Right renal pelvis (tissue), 4 donors: ENCODE measurements around the gene DGCR2. TPM values are rescaled to one million over a fixed set of nuclear protein-coding genes. Genes with fewer than 3 reads are reported as not detected.
"Not testable (repeated sequence)": the region's sequence is repeated elsewhere in the genome, so short reads cannot be mapped to it uniquely, and the experiment has no call there.

ENCODE experiments used
- DNase-seq, 4 donors: peaks; one replicate each; pipeline ENCODE4 v3.0.0-alpha.2; 2013; ENCODE audit warnings: low read depth in 4 of 4, low spot score in 3 of 4, missing footprints in 1 of 4
- polyA plus RNA-seq, 4 donors: library from polyadenylated mRNA; unstranded; fragments of 120-200 nt; gene quantifications; one replicate each; pipeline ENCODE4 v1.2.1, GENCODE V29; 2013; ENCODE audit not compliant: insufficient read length in 4 of 4

The DGCR2 gene
- polyA plus RNA-seq, 4 donors: 71.9 to 94.3 (median 83.6) TPM

DNA sequence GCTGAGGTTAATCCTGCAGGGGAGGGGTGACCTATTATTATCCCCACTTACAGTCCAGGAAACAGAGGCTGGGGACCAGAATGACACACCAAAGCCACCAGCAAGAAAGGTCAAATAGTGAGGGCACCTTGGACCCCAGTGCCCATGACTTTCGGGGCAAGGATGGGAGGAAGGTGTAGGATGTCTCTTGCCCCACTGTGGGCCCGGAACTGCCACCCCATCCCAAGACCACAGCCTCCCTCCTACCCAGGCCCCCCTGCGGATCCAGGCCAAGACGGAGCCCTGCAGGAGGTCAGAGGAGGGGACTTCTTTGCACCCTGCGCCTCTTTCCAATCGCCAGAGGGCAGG lies 87.1 kb downstream of the DGCR2 start:
- DNase-seq: not testable (repeated sequence)

DNA sequence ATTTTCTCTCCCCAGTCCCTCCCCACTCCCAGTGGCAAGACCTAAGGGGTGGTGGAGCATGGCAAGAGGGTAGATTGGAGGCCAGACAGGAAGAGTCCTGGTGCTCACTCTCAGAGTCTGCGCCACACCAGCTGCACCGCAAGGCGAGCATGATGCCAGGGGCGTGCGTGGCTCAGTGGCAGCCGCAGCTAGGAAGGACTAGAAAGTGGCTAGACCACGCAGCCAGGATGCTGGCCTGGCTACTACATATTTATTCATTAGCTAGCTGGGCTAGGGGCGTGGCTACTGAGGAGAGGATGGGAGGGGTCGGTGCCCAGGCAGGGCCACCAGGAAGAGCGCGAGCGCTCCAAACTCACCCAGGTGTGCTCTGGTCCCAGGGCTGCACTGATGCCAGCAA lies 87.5 kb downstream of the DGCR2 start:
- DNase-seq: not testable (repeated sequence)

DNA sequence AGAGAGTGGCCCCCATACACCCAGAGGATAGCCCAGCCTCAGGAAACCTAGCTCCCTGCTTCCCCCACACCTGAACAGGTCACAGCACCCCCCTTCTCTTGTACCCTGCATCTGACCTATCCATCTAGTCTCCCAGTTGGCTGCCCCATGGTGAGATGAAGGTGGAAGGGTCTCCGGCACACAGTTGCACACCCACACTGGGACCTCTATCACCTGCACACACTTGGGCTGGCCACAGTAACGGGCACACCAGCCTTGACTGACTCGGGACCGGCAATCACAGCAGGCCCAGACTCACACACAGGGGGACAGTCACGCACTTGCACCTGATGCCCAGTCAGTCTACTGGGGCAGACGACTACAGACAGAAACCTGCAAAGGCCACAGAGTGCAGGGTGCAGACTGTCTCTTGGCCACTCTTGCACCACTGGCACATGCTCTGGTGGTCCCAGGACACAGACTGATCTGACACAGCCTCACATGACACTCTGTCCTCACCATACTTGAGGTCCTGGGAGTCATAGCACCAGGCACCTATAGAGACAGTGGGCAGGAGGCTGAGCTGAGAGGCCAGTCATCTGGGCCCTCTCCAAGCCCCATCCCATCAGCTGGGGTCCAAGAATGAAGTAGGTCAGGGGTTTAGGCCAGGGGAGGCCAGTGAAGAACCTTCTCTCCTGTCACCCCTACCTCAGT lies 88.0 kb downstream of the DGCR2 start:
- DNase-seq: not testable (repeated sequence)

DNA sequence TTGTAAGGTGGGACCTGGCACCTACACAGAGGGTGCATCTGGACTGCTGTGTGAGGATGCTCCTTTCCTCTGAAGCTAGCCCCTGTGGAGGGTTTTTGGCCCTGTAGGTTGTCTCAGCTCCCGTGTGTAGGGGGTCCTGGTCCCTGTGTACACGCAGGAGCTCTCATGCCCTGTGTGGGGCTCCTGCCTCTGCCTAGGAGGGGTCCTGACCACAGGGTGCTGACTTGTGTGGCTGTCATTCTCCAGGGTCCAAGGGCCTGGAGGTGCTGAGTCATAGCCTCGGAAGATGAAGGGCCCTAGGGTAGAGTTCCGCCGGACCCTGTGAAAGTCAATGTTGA lies 88.7 kb downstream of the DGCR2 start:
- DNase-seq: not testable (repeated sequence)

DNA sequence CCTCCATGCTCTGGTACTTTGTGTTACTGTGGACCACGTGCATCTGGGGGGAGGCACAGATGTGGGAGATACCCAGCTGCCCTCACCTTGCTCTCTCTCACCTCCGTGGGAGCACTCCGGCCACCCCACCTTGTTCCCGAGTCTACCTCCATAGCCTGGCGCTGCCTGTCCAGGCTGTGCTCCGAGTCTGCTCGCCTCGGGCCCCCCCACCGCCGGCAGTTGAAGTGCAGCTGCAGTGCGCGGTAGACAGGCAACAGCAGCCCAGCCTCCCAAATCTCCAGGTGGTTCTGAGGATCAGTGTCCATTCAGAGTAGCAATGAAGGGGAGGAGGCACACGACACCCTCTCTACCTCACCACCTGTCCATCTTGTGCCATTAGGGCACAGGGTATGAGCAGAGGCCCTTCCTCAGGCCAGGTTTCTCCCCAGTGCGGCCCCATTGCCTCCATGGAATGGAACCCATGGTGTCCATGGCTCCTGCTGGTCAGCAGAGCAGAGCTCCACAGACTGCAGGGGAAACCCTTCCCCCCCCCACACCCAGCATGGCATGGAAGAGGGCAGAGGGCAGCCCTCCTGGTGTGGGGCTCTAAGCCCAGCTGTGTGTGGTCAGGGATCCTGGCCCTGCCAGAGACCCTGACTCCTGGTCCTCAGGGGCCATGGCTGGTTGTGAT lies 89.2 kb downstream of the DGCR2 start:
- not testable (repeated sequence) for DNase-seq

DNA sequence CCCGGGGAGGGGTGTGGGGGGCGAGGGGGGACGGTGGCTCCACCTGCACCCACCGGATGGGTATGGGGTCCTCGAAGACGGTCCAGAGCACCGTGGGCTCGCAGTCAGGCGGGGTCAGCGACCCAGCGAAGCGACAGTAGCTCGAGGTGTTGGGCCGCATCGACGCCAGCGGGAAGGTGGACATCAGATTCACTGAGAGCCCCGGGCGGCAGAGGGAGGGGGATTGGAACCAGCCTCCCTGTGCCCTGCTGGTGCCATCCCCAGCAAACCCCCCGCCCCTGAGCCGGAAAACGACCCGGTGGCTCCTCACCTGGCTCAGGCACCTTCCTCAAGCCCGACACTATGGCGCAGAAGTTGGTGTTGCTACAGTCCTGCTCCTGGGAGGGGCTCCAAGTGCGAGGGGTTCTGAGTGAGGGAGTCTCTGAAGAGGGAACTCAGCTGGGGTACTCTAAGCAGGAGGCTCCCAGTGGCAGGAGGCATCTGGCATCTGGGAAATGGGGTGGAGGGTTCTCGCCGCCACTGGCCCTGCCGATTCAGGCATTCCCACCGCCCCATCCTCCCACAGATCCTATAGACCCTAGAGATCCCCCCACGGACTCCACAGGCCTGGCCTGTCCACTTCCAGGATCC lies 89.9 kb downstream of the DGCR2 start:
- not testable (repeated sequence) for DNase-seq

DNA sequence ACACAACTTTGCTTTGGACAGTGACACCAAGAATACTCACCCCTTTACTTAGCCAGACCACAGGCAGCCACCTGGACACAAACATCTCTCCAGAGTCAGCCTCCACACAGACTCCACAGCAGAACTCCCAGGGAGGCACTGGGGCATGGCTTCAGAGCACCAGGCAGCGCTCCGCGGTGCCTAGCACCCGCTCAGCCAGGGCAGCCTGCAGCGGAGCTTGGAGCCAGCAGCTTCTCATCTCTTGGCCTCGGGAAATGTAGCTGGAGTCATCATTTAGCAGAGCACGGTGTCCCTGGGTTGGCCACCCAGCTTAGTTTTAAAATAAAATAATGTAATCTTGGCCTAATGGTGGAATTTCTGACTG lies 91.3 kb downstream of the DGCR2 start:
- DNase-seq: not testable (repeated sequence)

DNA sequence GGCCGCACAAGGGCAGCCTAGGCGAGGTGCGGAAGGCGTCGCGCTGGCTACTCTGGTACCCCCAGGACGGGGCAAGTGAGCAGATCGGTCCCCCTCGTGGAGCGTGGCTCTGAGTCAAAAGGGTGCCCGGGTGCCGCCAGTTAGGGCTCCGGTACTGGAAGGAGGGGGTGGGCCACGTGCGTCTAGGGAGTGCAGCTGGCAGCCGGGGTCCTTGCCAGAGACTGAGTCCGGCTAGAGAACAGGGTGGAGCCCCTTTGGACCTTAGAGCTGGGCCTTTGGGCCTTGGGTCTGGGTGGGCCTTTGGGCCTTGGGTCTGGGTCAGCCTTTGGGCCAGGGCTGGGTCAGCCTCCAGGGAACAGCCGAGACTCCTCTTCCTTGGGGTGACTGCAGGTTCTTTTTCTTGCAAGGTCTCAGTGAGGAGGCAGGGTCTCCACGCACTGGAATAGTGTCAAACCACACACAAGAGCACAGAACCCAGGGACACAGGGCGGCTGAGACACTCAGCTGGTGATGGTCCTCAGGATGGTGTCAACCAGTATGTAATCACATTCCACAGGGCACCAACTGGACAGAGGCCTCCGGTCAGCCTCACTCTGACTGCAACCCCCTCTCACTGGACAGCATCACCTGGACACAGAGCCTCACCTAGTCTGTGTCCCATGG lies 91.9 kb downstream of the DGCR2 start:
- DNase-seq: not testable (repeated sequence)

DNA sequence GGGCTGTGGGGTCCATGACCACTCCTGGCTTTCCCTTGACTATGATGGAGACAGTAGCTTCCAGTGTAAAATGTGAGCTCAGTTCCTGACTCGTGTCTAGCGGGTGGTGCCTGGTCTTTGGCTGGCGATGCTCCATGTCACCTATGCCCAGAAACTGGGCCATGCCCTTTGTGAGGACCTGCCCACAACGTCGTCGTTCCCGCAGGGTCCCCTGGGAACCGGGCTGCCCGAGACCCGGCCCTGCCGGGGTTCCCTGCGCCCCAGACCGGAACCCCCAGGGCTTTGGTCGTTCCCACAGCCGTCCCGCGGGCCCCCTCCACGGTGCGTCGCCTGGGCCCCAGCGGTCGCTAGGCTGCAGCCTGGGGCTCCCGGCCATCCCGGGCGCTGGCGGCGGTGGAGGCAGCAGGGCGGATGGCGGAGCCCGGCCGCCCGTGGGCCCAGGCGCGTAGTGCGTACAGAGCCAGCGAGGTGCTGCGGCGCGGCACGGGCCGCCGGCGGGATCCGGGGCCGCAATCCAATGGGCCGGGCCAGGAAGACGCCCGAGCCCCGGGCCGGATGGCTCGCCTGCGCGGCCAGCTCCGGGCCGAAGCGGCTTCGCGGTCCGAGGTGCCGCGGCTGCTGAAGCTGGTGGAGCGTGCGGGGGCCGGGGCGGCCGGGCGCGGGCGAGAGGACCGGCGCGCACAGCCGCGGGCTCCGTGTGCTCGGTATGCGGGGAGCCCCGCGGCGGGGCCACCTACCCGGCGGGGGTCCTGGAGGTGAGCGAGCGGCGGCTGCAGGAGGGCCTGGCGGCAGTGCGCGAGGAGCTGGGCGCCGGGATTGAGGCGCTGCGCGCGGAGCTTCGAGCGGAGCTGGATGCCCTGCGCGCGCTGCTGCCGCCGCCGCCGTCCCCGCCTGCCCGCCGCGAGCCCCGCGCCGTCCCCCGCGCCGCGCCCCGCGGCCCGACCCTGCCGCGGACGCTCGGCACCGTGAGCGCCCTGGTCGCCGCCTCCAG lies 92.8 kb downstream of the DGCR2 start:
- not testable (repeated sequence) for DNase-seq

DNA sequence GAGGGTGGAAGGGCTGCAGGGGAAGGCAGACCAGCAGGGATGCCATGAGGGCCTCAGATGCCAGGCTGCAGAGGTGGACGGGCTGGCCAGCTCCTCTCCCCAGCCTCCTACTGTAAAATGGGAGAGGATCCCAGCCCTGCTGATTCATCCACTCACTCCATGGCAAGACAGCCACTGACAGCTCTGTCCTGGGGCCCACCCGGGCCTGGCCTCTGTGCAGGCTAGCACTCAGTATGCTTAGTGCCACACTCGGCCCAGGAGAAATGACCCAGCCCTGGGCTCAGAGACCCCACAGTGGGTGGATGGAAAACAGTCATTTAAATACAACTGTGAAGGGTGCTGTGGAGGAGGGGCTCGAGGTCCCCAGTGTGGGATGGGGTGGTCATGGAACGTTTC lies 94.2 kb downstream of the DGCR2 start:
- not testable (repeated sequence) for DNase-seq

DNA sequence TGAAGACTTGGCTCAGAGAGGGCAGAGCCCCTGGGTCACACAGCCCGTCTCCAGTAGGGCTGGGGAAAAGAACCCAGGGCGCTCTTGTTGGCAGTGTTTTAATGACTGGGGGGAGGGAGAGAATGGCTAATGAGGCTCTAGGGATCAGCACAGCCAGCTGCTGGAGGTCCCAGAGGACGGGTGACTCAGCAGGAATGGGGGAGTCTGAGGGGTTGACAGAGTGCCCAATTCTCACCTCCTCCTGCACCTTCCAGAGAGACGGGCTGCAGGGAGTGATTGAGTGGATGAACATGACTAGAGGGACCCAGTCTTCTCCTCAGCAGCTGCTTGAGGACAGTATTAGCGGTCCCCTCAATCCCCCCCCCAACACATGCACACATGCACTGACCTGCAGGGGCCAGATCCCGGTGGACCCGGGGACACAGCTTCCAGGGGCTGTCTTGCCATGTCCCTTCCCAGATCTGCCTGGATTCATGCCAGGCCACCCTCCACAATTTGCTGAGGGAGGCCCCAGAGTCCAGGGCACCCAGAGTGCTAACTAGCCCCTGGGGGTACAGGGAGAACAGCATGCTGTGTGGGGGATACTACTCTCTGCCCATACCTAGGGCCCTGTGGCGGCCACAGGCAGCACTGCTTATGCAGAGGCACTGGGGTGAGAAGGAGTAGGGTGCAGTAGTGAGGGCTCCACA lies 94.7 kb downstream of the DGCR2 start:
- DNase-seq: not testable (repeated sequence)

DNA sequence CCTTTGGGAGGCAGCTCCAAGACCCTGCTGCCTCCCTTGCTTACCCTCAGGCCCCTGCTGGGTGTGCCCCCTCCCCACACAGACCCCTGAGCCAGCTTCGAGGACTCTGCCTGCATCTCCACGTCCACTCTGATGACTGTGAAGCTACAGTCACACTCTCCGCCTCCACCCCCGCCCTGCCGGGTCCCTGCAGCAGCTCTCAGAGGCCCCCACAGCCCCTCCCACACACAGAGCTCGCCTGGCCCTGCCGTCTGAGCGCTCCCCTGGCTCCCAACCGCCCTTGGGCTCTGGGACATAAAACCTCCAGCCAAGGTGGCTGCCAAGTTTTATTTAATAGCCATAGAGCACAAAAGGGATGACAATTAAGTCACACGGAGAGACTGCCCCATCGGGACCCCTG lies 96.1 kb downstream of the DGCR2 start:
- not testable (repeated sequence) for DNase-seq

DNA sequence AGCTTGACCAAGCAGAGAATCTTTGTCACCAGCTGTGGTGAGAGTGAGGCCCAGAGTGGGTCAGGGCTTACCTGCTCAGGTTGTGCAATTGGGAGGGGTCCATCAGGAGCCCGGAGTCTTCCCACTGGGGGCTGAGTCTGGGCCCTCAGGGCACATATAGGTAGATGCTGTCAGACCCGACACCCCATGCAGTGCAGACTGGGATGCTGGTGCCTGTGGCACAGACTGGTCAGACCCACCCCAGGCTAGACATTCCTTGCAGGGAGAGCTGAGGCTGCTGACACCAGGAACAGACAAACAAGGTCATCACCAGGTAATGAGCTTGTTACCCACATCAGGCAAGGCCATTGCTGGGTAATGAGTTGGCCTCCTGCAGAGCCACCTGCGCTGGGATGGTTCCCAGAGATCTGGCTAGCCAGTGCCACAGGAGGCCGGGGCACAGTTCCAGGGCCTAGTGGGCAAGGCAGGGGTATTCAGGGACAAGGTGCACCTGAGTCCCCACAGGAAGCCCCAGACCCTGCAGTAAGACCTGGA lies 97.2 kb downstream of the DGCR2 start:
- not testable (repeated sequence) for DNase-seq

DNA sequence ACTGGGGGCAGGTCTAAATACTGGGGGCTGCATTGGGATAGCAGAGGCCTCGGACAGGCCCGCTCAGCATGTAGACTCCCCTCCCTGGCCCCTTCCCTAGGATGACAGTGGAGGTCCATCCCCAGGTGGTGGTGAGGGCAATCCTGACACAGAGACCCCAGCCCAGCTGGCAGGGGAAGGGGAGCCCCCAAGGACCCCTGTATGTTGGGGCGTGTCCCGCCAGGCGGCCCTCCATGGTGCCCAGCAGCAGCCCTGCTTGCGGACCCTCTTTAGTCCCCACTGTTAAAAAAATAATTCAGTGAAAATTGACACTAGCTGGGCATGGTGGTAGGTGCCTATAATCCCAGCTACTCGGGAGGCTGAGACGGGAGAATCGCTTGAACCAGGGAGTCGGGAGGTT lies 98.3 kb downstream of the DGCR2 start:
- not testable (repeated sequence) for DNase-seq

DNA sequence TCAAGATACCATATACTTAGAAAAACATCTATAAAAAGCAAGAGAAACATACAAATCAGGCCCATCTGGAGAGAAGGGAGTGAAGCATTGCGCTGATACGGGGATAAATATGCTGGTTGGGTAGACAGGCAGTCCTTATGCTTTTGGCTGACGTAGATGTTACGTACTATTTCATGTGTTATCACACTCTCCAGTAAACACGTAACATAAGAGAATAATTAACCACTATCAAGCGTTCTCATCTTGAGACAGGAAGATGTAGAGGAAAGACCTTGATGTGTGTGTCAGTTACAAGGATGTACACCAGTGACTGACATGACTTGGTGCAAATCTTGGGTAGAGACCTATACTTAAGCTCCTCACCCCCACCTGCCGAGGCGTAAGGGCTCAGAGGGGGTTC lies 99.5 kb downstream of the DGCR2 start:
- no peak for DNase-seq

DNA sequence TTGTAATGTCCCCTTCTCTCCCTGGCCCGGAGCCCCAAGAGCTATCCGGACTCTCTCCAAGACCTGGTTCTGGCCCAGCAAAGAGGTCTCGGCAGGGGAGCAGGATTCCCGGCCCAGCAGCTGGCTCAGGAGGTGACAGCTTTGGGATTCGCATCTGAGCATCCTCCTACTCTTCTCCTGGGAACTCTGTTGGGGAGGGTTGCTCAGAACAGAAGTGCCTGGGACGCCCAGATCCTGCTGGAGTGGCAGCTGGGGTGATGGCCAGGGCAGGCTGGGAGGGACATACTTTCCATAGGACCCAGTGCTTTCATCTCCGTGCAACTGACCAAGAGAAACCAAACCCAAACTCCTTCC lies 102.6 kb downstream of the DGCR2 start:
- DNase-seq: no peak

DNA sequence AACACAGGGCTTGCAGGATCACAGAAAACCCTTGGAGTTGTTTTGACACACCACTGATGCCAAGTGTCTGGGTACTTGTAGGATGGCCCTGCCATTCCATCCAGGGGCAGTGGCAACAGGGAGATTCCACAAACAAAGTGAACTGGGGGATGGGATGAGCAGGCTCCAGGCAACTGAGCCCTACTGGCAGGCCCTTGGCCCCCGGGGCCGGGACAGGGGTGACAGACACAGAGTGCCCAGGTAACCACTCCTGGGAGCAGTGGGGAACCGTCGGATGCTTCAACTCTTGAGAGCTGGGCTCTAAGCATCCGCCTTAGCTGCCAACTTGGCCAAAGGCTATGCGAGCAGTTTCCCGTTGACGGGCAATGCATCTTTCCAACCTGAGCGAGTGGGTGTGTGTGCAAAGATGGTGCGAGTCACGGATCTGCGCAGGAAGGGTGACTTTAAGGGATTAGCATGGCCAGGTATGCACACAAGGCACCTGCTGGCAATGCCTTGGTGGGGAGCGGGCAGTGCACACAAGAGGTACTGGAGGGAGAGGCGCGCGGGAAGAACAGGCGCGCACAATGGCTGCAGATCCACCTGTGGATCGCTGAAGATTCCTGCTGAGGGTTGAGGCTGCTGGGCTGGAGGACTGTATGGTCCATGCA lies 103.1 kb downstream of the DGCR2 start:
- no peak for DNase-seq

DNA sequence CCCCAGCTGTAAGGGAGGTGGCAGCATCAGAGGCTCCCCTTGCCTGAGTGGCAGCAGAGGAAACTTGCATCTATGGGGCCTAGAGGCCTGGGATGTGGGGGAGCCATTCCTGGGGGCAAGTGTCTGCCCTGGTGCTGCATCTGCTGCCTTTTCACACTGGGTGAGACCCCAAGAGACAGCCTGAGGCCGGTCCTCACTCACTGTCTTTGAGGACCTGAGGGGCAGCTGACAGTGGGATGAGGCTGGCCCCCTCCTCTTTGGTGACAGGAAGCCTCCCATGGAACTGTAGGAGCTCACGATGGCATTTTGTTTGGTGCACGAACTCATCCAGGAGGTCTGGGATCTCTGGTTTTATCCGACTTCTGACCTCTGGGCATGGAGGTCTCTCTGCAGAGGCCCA lies 104.0 kb downstream of the DGCR2 start:
- DNase-seq: no peak
